ENCODE data around the gene MMP26.

The MMP26 gene

GRCh38 chr11:4672470-4672869 is 32.1 kb upstream of the MMP26 start:
- TF ChIP-seq CTCF (IDR thresholded peaks at IDR 0.05; ENCODE audit: insufficient read depth, missing control alignments): no peak
- DNase-seq (ENCODE audit: insufficient read length, low spot score) (no peak), FAIRE-seq (no peak)

GRCh38 chr11:4673781-4674180 is 30.8 kb upstream of the MMP26 start:
- no peak for TF ChIP-seq CTCF (IDR thresholded peaks at IDR 0.05; ENCODE audit: insufficient read depth, missing control alignments)
- DNase-seq (ENCODE audit: insufficient read length, low spot score) (no peak), FAIRE-seq (no peak)

GRCh38 chr11:4677948-4678347 is 26.6 kb upstream of the MMP26 start:
- DNase-seq (ENCODE audit: insufficient read length, low spot score) (no peak), FAIRE-seq (no peak)
- no peak for TF ChIP-seq CTCF (IDR thresholded peaks at IDR 0.05; ENCODE audit: insufficient read depth, missing control alignments)

- DNase-seq (ENCODE audit: insufficient read length, low spot score) (no peak), FAIRE-seq (no peak)
- TF ChIP-seq CTCF (IDR thresholded peaks at IDR 0.05; ENCODE audit: insufficient read depth, missing control alignments): no peak
Measured at GRCh38 chr11:4680341-4680740, 24.2 kb upstream of the MMP26 start.

GRCh38 chr11:4682623-4683419 is 21.8 kb upstream of the MMP26 start:
- TF ChIP-seq CTCF (IDR thresholded peaks at IDR 0.05; ENCODE audit: insufficient read depth, missing control alignments): no peak
- FAIRE-seq: no peak
- no peak for DNase-seq (ENCODE audit: insufficient read length, low spot score)

- DNase-seq (ENCODE audit: insufficient read length, low spot score) (no peak), FAIRE-seq (no peak)
- no peak for TF ChIP-seq CTCF (IDR thresholded peaks at IDR 0.05; ENCODE audit: insufficient read depth, missing control alignments)
Measured at GRCh38 chr11:4684631-4685285, 19.8 kb upstream of the MMP26 start.

GRCh38 chr11:4695442-4695841 is 9.1 kb upstream of the MMP26 start:
- no peak for FAIRE-seq
- no peak for TF ChIP-seq CTCF (IDR thresholded peaks at IDR 0.05; ENCODE audit: insufficient read depth, missing control alignments)
- DNase-seq (ENCODE audit: insufficient read length, low spot score): no peak

Measured in D721Med (cell line).